Measurements from ENCODE around the gene GRIK1.

DNA sequence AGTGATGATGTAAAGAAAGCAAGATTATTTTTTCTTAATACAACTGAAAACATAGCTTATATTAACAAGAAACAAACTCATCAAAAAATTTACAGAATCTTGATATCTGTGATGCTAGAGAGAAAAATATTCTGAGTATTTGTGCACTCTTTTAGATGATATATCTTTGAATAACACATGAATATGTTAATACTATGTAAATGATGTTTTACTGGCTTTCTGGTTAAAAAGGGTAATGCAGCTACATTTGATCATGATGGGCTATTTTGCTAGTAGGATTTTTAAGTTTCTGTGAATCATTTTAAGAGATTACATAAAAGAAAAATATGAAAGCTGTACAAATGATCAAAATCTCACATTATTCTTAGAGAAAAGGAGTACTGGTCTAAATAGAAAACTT, 114.5 kb downstream of the GRIK1 start:
- TF ChIP-seq EZH2 (IDR thresholded peaks at IDR 0.05; ENCODE audit: low read length) = no peak
- TF ChIP-seq, protein P1, sequence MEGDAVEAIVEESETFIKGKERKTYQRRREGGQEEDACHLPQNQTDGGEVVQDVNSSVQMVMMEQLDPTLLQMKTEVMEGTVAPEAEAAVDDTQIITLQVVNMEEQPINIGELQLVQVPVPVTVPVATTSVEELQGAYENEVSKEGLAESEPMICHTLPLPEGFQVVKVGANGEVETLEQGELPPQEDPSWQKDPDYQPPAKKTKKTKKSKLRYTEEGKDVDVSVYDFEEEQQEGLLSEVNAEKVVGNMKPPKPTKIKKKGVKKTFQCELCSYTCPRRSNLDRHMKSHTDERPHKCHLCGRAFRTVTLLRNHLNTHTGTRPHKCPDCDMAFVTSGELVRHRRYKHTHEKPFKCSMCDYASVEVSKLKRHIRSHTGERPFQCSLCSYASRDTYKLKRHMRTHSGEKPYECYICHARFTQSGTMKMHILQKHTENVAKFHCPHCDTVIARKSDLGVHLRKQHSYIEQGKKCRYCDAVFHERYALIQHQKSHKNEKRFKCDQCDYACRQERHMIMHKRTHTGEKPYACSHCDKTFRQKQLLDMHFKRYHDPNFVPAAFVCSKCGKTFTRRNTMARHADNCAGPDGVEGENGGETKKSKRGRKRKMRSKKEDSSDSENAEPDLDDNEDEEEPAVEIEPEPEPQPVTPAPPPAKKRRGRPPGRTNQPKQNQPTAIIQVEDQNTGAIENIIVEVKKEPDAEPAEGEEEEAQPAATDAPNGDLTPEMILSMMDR (optimal IDR thresholded peaks at IDR 0.05 in 1 of 3, IDR thresholded peaks at IDR 0.05 in 1 of 3, conservative IDR thresholded peaks at IDR 0.05 in 1 of 3; ENCODE audit: extremely low read depth in 1 of 3, insufficient read depth in 2 of 3, low read length in 3 of 3) = no peak

All from keratinocyte (primary cell).